Loucy (cell line): ENCODE results near the gene LRRTM4.

Experiments
- CTCF ChIP-seq: fragments of 200-600 bp; sonication (generic); conservative IDR thresholded peaks from 2 replicates; pipeline ENCODE4 v1.5.1; 2014; ENCODE audit warnings: mild to moderate bottlenecking, antibody characterized with exemption, low read length
- EZH2phosphoT487 ChIP-seq: fragments of 200-600 bp; IDR thresholded peaks from 2 replicates; pipeline ENCODE4 v1.6.1; 2018; ENCODE audit warnings: antibody characterized with exemption, mild to moderate bottlenecking, moderate library complexity, borderline replicate concordance

DNA sequence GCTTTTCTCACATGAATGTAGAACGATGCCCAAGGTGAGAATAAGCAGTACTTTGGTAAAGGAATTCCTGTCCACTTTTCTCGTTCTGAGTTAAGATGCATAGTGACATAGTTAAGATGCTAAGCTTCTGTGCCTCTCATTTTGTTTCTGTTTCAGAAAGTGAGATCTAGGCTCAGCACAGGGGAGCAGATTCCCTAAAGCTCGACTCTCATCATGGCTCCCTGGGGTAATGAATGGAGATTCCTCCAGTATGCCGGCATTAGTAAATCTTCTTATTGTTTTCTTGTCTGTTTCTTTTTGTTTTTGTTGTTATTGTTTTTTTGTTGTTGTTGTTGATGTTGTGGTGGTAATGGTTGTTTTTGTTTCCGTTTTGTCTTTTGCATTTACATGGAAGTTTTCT lies 225.4 kb downstream of the LRRTM4 start:
- no peak for TF ChIP-seq CTCF
- no peak for TF ChIP-seq EZH2phosphoT487
